ENCODE results near the gene FHIT.
"Not testable (repeated sequence)": the region's sequence is repeated elsewhere in the genome, so short reads cannot be mapped to it uniquely, and the experiment has no call there.

FHIT gene

DNA sequence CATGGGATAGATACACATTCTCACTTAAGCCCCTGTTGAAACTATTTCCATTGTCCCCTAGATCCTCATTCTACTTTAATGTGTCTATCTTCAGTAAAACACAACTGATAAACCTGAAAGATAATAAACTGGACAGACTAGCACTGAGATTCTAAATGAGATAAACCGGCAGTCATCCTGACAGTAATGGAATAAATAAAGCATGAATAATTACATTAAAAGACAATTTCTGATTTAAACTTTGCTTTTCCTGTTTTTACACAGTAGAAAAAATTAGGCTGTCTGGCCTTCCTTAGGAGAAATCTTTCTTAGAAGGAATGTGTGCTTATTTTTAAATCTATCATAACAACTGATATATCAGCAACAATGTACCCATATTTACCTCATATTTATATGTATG is 232.4 kb downstream of the FHIT start:
- H3K9ac ChIP-seq, result no peak overlapping the region
- no peak for TF ChIP-seq Cebpa-rat (IDR thresholded peaks at IDR 0.05)
- H3K27me3 ChIP-seq, result no peaks in the 10 kb centered on the region
- 0 out of 2 replicates have a peak, but pooled peaks cover 12% of the 10 kb centered on the region for H3K9me3 ChIP-seq
- no peak overlapping the region for H3K4me3 ChIP-seq
- no peaks in the 10 kb centered on the region for H4K20me1 ChIP-seq
- no peak overlapping the region for H3K27ac ChIP-seq
- no peak overlapping the region for H3K4me2 ChIP-seq
- peaks cover 5% of the 10 kb centered on the region; the same call in 1 of the 2 replicates for H3K4me1 ChIP-seq
- no peaks in the 10 kb centered on the region for H3K36me3 ChIP-seq

DNA sequence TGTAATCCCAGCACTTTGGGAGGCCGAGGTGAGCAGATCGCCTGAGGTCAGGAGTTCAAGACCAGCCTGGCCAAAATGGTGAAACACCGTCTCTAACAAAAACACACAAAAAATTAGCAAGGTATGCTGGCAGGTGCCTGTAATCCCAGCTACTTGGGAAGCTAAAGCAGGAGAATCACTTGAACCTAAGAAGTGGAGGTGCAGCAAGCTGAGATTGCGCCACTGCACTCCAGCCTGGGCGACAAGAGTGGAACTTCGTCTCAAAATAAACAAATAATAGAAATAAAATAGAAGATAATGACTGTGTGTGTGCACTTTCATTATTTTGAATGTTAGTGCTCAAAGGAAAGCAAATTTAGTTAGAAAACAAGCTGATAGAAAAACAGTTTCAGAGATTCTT is 234.2 kb downstream of the FHIT start:
- not testable (repeated sequence) for H3K4me2 ChIP-seq, H3K27me3 ChIP-seq, H3K27ac ChIP-seq, H4K20me1 ChIP-seq, H3K9me3 ChIP-seq, H3K9ac ChIP-seq, H3K4me3 ChIP-seq, H3K36me3 ChIP-seq, H3K4me1 ChIP-seq

DNA sequence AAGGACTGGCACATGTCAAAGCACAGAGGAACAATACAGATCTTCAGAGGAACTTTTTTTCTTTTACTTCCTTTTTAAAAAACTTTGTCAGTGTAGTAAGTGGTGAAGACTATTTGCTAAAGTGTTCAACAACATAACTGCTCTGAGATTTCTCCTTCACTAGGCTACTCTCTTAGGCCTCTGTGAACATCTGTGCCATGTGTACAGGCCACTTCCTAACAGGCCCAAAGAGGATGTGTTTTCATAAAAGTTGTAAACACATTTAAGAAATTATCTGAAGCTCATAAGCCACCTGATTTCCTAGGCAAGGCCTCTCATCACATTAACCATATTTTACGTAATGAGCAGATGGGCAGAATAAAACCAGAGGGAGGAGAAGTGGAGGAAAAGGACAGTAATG is 235.4 kb downstream of the FHIT start:
- Histone ChIP-seq H3K27me3 (no peaks in the 10 kb centered on the region), H3K27ac (no peak overlapping the region)
- no peak for TF ChIP-seq Cebpa-rat (IDR thresholded peaks at IDR 0.05)

DNA sequence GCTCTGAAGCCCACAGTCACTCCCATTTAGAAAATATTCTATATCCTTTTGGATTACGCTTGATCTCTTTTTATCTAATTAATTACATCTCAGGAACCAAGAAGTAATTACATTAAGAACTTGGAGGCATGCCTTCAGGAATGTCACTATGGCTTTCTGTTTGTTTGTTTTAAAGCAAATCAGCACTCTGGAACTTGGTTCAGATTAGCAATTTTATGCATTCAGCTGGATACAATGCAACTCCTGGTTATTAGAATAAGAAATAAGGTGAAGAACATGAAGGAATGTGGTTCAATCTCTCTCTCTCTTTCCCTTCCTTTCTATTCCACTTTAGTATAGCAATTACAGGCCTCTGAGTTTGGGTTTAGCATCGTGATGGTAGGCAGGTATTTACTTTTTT is 235.8 kb downstream of the FHIT start:
- H3K4me3 ChIP-seq, result no peak overlapping the region
- peaks cover 5% of the 10 kb centered on the region; the same call in 1 of the 2 replicates for H3K4me1 ChIP-seq
- H3K9ac ChIP-seq, result no peak overlapping the region
- no peak overlapping the region for H3K27ac ChIP-seq
- 0 out of 2 replicates have a peak, but pooled peaks cover 2% of the 10 kb centered on the region for H3K9me3 ChIP-seq
- no peaks in the 10 kb centered on the region for H4K20me1 ChIP-seq
- H3K36me3 ChIP-seq, result no peaks in the 10 kb centered on the region
- H3K27me3 ChIP-seq, result no peaks in the 10 kb centered on the region
- no peak overlapping the region for H3K4me2 ChIP-seq
- TF ChIP-seq Cebpa-rat (IDR thresholded peaks at IDR 0.05), result no peak

More for the DNA sequence above, 235.4 kb downstream of the FHIT start:
- Histone ChIP-seq H3K9me3 (0 out of 2 replicates have a peak, but pooled peaks cover 5% of the 10 kb centered on the region), H3K4me1 (peaks cover 5% of the 10 kb centered on the region; the same call in 1 of the 2 replicates), H3K4me2 (no peak overlapping the region), H3K4me3 (no peak overlapping the region), H3K36me3 (no peaks in the 10 kb centered on the region), H4K20me1 (no peaks in the 10 kb centered on the region), H3K9ac (no peak overlapping the region)

DNA sequence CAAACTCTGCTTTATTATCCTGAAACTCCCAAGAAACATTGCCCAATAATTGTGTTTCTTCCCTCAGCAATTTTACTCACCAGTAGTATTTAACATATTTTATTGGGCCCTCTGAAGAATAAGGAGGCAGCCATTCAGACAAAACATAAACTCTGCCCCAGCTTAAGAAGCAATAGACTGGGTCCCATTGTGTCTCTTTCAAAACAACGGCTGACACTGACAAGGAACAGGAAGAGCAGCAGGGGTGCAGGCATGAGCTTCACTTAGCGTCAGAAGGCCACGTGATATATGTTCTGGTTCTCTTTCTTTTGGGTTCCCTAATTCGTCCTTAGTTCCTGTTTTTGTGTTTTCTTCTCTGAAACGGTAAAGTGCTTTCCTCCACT is 242.3 kb downstream of the FHIT start:
- Histone ChIP-seq H3K9ac (no peak overlapping the region), H3K4me2 (no peak overlapping the region), H3K4me1 (no peaks in the 10 kb centered on the region), H3K4me3 (no peak overlapping the region), H3K27ac (no peak overlapping the region), H3K9me3 (no peaks in the 10 kb centered on the region), H3K36me3 (no peaks in the 10 kb centered on the region), H3K27me3 (no peaks in the 10 kb centered on the region), H4K20me1 (no peaks in the 10 kb centered on the region)
- no peak for TF ChIP-seq Cebpa-rat (IDR thresholded peaks at IDR 0.05)

DNA sequence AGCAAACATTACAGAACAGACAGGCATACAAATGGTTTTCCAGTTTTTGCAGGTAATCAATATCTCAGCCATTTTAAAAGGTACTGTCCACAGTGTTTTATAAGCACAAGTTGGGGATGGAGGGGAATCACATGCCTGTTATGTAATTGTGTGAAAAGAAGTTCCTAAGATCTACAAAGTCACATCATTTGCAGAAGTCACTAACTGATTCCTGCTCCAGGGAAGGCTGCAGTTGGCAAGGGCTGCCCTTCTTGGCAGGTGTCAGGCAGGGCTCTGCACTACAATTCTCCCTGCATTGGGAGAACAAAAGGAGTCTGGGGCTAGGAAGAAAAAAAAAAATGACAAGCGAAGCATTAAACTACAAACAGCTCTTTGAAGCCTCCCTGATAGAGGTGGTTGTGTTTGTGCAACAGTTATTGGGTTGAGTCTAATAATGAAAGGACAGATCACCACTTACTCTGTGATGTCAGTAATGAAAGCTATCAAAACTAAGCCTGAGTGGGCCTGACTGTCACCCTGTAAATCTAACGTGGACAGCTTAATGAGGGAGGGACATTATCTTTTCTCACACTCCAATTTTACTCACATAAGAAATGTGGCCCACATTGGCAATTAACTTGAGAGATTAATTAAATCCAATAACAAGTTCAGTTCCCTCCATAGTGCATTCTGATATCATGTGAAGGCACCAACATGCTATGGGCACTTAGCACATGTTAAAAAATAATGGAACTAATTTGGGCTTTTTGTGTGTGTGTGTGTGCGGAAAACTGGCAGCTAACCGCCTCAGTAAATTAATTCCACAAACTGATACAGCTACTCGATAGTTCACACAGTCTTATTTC is 242.9 kb downstream of the FHIT start:
- Histone ChIP-seq H3K4me2 (no peak overlapping the region), H4K20me1 (no peaks in the 10 kb centered on the region), H3K9me3 (no peaks in the 10 kb centered on the region), H3K36me3 (no peaks in the 10 kb centered on the region), H3K9ac (no peak overlapping the region), H3K27ac (no peak overlapping the region), H3K4me3 (no peak overlapping the region), H3K27me3 (no peaks in the 10 kb centered on the region), H3K4me1 (no peaks in the 10 kb centered on the region)
- no peak for TF ChIP-seq Cebpa-rat (IDR thresholded peaks at IDR 0.05)

DNA sequence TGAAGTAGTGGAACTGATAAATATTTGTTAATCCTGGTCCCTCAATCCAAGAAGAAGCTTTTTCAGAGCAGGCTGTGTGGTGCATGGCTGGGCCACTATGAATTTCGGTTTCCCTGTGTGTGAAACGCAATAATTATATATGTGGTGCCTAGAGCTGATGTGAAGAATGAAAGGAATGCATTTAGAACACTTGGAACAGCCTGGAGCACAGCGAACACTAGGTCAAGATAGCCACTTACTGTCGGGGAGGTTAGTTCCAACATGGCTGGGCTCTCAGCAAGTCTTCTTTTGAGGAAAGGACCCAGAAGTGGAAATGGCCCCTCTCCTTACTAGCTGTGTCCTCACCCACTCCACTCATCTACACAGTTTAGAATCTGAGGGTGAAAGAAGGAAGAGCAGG is 245.7 kb downstream of the FHIT start:
- no peak for TF ChIP-seq Cebpa-rat (IDR thresholded peaks at IDR 0.05)
- H3K36me3 ChIP-seq, result no peaks in the 10 kb centered on the region
- no peak overlapping the region for H3K27ac ChIP-seq
- H3K4me1 ChIP-seq, result no peaks in the 10 kb centered on the region
- no peak overlapping the region for H3K9ac ChIP-seq
- no peak overlapping the region for H3K4me2 ChIP-seq
- H4K20me1 ChIP-seq, result no peaks in the 10 kb centered on the region
- H3K4me3 ChIP-seq, result no peak overlapping the region
- H3K27me3 ChIP-seq, result no peaks in the 10 kb centered on the region
- H3K9me3 ChIP-seq, result no peaks in the 10 kb centered on the region

DNA sequence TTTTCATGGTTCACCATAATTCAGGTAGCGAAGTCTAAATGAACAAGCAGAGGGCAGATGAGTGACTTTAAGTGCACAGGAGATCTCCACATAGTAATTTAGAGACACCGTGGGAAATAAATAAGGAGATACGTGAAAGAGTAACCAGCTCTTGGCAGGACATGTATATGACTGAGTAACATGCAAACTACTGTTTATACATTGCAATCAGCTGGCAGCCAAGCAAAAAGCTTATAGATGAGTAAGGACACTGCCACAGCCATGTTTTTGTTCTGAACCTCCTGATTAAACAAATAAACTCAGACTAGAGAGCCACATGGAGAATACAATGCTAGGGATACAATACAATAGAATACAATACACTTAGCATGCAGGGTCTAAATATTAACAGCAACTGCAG is 252.4 kb downstream of the FHIT start:
- no peaks in the 10 kb centered on the region for H3K9me3 ChIP-seq
- no peak overlapping the region for H3K9ac ChIP-seq
- no peak for TF ChIP-seq Cebpa-rat (IDR thresholded peaks at IDR 0.05)
- H4K20me1 ChIP-seq, result no peaks in the 10 kb centered on the region
- H3K4me2 ChIP-seq, result no peak overlapping the region
- no peaks in the 10 kb centered on the region for H3K36me3 ChIP-seq
- no peaks in the 10 kb centered on the region for H3K4me1 ChIP-seq
- H3K27ac ChIP-seq, result no peak overlapping the region
- no peak overlapping the region for H3K4me3 ChIP-seq
- no peaks in the 10 kb centered on the region for H3K27me3 ChIP-seq

DNA sequence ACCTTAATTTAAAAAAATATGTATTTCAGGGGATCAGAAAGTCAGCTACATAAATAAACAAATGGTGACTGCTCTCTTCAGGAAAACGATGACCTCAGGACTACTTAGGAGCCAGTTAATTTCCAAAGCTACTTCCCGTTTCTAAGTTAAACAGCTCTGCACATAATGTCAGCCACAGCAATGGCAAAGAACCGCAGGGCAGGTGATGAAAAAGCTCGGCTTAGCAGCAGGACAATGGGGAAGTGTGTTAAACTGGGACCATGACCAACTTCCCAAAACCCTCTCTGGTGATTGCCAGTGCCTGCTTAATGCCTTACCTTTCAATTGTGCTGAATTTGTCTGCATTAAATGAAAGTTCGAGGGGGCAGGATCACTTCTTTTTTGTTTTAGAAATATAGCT is 258.9 kb downstream of the FHIT start:
- H3K4me3 ChIP-seq, result no peak overlapping the region
- H3K27ac ChIP-seq, result no peak overlapping the region
- no peaks in the 10 kb centered on the region for H3K36me3 ChIP-seq
- H3K4me2 ChIP-seq, result no peak overlapping the region
- H4K20me1 ChIP-seq, result no peaks in the 10 kb centered on the region
- no peaks in the 10 kb centered on the region for H3K4me1 ChIP-seq
- no peak overlapping the region for H3K9ac ChIP-seq
- no peaks in the 10 kb centered on the region; the same call in 1 of the 2 replicates for H3K9me3 ChIP-seq
- H3K27me3 ChIP-seq, result no peaks in the 10 kb centered on the region
- no peak for TF ChIP-seq Cebpa-rat (IDR thresholded peaks at IDR 0.05)

DNA sequence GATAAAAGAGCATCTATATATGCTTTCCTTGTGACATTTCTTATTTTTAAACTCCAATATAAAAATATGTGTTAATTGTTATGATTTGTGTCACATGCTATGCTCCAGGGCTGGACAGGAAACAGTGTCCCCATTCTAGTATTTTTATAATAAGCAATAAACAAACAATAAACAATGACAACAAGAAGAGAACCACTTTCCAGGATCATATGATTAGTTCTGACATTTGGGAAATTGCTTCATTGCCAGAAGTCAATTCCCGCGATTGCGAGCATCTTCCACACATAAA is 260.9 kb downstream of the FHIT start:
- Histone ChIP-seq H3K4me3 (no peak overlapping the region), H3K9me3 (peaks cover 6% of the 10 kb centered on the region), H3K9ac (no peak overlapping the region), H3K27ac (no peak overlapping the region), H3K4me2 (no peak overlapping the region), H4K20me1 (no peaks in the 10 kb centered on the region), H3K36me3 (no peaks in the 10 kb centered on the region), H3K4me1 (no peaks in the 10 kb centered on the region), H3K27me3 (no peaks in the 10 kb centered on the region)
- TF ChIP-seq Cebpa-rat (IDR thresholded peaks at IDR 0.05), result no peak

Data from BLaER1 (cell line).